ENCODE results near the gene GZMA.

DNA sequence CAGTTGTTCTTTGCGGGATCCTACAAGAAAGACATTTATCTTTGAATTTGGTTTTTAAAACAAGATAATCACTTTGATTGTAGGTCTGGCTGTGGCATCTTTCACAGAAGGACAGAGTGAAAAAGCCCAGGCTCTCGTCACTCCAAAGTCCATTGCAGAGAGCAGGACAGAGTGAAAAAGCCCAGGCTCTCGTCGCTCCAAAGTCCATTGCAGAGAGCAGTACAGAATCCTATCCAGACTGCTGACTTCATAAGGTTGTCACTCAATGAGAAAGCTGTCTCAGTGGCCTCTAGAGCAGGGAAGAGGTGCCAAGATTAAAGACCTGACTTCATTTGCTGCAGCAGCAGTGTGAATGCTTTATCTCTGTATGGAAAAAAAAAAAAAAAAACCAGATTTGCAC, 41.2 kb downstream of the GZMA start:
- TF ChIP-seq, protein P1, sequence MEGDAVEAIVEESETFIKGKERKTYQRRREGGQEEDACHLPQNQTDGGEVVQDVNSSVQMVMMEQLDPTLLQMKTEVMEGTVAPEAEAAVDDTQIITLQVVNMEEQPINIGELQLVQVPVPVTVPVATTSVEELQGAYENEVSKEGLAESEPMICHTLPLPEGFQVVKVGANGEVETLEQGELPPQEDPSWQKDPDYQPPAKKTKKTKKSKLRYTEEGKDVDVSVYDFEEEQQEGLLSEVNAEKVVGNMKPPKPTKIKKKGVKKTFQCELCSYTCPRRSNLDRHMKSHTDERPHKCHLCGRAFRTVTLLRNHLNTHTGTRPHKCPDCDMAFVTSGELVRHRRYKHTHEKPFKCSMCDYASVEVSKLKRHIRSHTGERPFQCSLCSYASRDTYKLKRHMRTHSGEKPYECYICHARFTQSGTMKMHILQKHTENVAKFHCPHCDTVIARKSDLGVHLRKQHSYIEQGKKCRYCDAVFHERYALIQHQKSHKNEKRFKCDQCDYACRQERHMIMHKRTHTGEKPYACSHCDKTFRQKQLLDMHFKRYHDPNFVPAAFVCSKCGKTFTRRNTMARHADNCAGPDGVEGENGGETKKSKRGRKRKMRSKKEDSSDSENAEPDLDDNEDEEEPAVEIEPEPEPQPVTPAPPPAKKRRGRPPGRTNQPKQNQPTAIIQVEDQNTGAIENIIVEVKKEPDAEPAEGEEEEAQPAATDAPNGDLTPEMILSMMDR (IDR thresholded peaks at IDR 0.05), result no peak
- no peak for TF ChIP-seq POLR2A (IDR thresholded peaks at IDR 0.05; ENCODE audit: low read length)

Measured in A549 (cell line).